ENCODE measurements around the gene VSIG1. TPM values are rescaled to one million over a fixed set of nuclear protein-coding genes. Genes with fewer than 3 reads are reported as not detected.

The VSIG1 gene
- total and polyA plus RNA-seq, 10 of the 15 experiments (the other 5 are each of a cell fraction or from before 2014, with no cell fraction given): 0.04 to 0.08 (median 0.06) TPM; not detected in 7

GRCh38 chrX:108001218-108001814 lies 43.5 kb upstream of the VSIG1 start:
- H3K9ac ChIP-seq (ENCODE audit: control insufficient read depth, insufficient read depth, low read length): no peak overlapping the region
- in situ Hi-C loops (cut with MboI) (no loop called here), intact Hi-C loops (cut with micrococcal nuclease; ENCODE audit: unreplicated experiment) (no loop called here)
- ChIA-PET RAD21 (ENCODE audit: unreplicated experiment) (no interaction called here), POLR2A (interaction anchor here (0.6 kb wide), 1 partner anchor 220 kb away, joined by 3 read pairs; no protein-coding TSS in a partner anchor), SMC1A (ENCODE audit: uncharacterized antibody, unreplicated experiment) (interaction anchor here (1.0 to 1.6 kb wide), 2 partner anchors 17 to 43 kb away, joined by 3 to 4 read pairs; partner anchors contain the start of gene VSIG1), CTCF (interaction anchor here (0.5 to 3.3 kb wide), 9 partner anchors 9 to 965 kb away, joined by 3 to 12 read pairs (median 4); no protein-coding TSS in a partner anchor)
- H3K4me1 ChIP-seq (ENCODE audit: control insufficient read depth, insufficient read depth, low read length): no peaks in the 10 kb centered on the region
- no peaks in the 10 kb centered on the region for H3K27me3 ChIP-seq (replicated peaks in 1 of 2; ENCODE audit: control insufficient read depth in 2 of 2, insufficient read depth in 2 of 2, low read length in 1 of 2)
- H3K9me3 ChIP-seq (replicated peaks; ENCODE audit: control insufficient read depth, insufficient read depth, low read length): no peaks in the 10 kb centered on the region; the same call in 2 of the 3 replicates
- TF ChIP-seq CHD4 (IDR thresholded peaks at IDR 0.05): no peak
- no peak for TF ChIP-seq BCL11A (IDR thresholded peaks at IDR 0.05; ENCODE audit: low read depth, low read length)
- peak; percentile 48 for TF ChIP-seq RAD21 (IDR thresholded peaks at IDR 0.05; ENCODE audit: insufficient read depth, low read depth, low read length)
- TF ChIP-seq CTCF (IDR thresholded peaks at IDR 0.05 in 2 of 3, conservative IDR thresholded peaks at IDR 0.05 in 1 of 3; ENCODE audit: control insufficient read depth in 2 of 3, extremely low read depth in 1 of 3, insufficient read depth in 1 of 3, low read depth in 3 of 3, low read length in 3 of 3): peak; percentile 55 to 70 (median 66)
- peak; percentile 41; the same call in 1 of the 2 replicates for TF ChIP-seq SMC3 (IDR thresholded peaks at IDR 0.05; ENCODE audit: borderline replicate concordance, low read length)
- no peak for TF ChIP-seq HCFC1 (IDR thresholded peaks at IDR 0.05; ENCODE audit: low read length)
- peak; percentile 70 for TF ChIP-seq RUNX3 (IDR thresholded peaks at IDR 0.05; ENCODE audit: low read length)
- H3K4me2 ChIP-seq (ENCODE audit: control insufficient read depth, insufficient read depth): no peak overlapping the region
- DNase-seq (ENCODE audit: low read depth, low spot score) (no peak), FAIRE-seq (no peak), ATAC-seq (peak; percentile 96)
- no peak overlapping the region for H3K4me3 ChIP-seq
- no peaks in the 10 kb centered on the region for H4K20me1 ChIP-seq (ENCODE audit: control insufficient read depth, insufficient read depth)
- no peak overlapping the region for H3K27ac ChIP-seq (ENCODE audit: control insufficient read depth, insufficient read depth)
- no TSS peak for BruUV-seq (replicated peaks)
- 0% methylated on average over 11 of the region's 11 CpGs for WGBS (ENCODE audit: insufficient coverage, insufficient replicate concordance, low lambda C conversion rate, missing lambda C conversion rate)
- H3K36me3 ChIP-seq (ENCODE audit: control insufficient read depth in 2 of 2, insufficient read depth in 2 of 2, low read length in 1 of 2): no peaks in the 10 kb centered on the region
- no peaks in the 10 kb centered on the region for H3K79me2 ChIP-seq (ENCODE audit: control insufficient read depth, insufficient read depth, low read length)
- no peak overlapping the region for H2AFZ ChIP-seq (ENCODE audit: control insufficient read depth, low read depth, low read length)

Measured in GM12878 (cell line).